IMR-90 (cell line): ENCODE data around the gene C10orf67.

Source experiments
- CEBPB ChIP-seq: IDR thresholded peaks from 2 replicates; pipeline ENCODE4 v1.6.1; 2012; ENCODE audit warnings: low read depth, low read length, improper control_type of control experiment
- CHD1 ChIP-seq: IDR thresholded peaks from 2 replicates; pipeline ENCODE4 v1.6.1; 2012; ENCODE audit warnings: low read depth, low read length, improper control_type of control experiment
- ELK1 ChIP-seq: fragments of 150-350 bp; IDR thresholded peaks from 2 replicates; pipeline ENCODE4 v1.6.1; 2016; ENCODE audit warnings: low read depth, mild to moderate bottlenecking, low read length, moderate library complexity, borderline replicate concordance
- FOS ChIP-seq: fragments of 150-350 bp; IDR thresholded peaks from 2 replicates; pipeline ENCODE4 v1.6.1; 2016; ENCODE audit warnings: low read depth, low read length
- MAFK ChIP-seq: IDR thresholded peaks from 2 replicates; pipeline ENCODE4 v1.6.1; 2012; ENCODE audit warnings: low read depth, low read length, improper control_type of control experiment
- MAZ ChIP-seq: IDR thresholded peaks from 2 replicates; pipeline ENCODE4 v1.6.1; 2012; ENCODE audit warnings: low read depth, mild to moderate bottlenecking, low read length, improper control_type of control experiment, moderate library complexity, borderline replicate concordance
- MXI1 ChIP-seq: IDR thresholded peaks from 2 replicates; pipeline ENCODE4 v1.6.1; 2012; ENCODE audit warnings: low read depth, mild to moderate bottlenecking, low read length, moderate library complexity, borderline replicate concordance
- POLR2A ChIP-seq: IDR thresholded peaks from 2 replicates; pipeline ENCODE4 v1.6.1; 2012; ENCODE audit warnings: mild to moderate bottlenecking, low read depth, low read length
- RAD21 ChIP-seq: IDR thresholded peaks from 2 replicates; pipeline ENCODE4 v1.6.1; 2012; ENCODE audit warnings: low read length, improper control_type of control experiment
- RCOR1 ChIP-seq: IDR thresholded peaks from 2 replicates; pipeline ENCODE4 v1.6.1; 2012; ENCODE audit warnings: mild to moderate bottlenecking, low read length, improper control_type of control experiment; ENCODE audit not compliant: insufficient replicate concordance
- RFX5 ChIP-seq: IDR thresholded peaks from 2 replicates; pipeline ENCODE4 v1.8.0; 2012; ENCODE audit warnings: low read depth, mild to moderate bottlenecking, low read length, moderate library complexity
- SMC3 ChIP-seq: fragments of 150-350 bp; IDR thresholded peaks from 2 replicates; pipeline ENCODE4 v1.6.1; 2016; ENCODE audit warnings: low read depth, mild to moderate bottlenecking, antibody characterized with exemption, low read length, moderate library complexity
- USF2 ChIP-seq: fragments of 150-350 bp; IDR thresholded peaks from 2 replicates; pipeline ENCODE4 v1.6.1; 2017; ENCODE audit warnings: mild to moderate bottlenecking, antibody characterized with exemption, low read length, low read depth
- TF ChIP-seq, protein P1 (sequence below): conservative IDR thresholded peaks from 2 replicates; pipeline ENCODE4 v1.5.1; 2012; ENCODE audit warnings: mild to moderate bottlenecking, low read depth, low read length, improper control_type of control experiment

GRCh38 chr10:23371073-23371472, 26.5 kb upstream of the C10orf67 start:
- TF ChIP-seq, protein P1, sequence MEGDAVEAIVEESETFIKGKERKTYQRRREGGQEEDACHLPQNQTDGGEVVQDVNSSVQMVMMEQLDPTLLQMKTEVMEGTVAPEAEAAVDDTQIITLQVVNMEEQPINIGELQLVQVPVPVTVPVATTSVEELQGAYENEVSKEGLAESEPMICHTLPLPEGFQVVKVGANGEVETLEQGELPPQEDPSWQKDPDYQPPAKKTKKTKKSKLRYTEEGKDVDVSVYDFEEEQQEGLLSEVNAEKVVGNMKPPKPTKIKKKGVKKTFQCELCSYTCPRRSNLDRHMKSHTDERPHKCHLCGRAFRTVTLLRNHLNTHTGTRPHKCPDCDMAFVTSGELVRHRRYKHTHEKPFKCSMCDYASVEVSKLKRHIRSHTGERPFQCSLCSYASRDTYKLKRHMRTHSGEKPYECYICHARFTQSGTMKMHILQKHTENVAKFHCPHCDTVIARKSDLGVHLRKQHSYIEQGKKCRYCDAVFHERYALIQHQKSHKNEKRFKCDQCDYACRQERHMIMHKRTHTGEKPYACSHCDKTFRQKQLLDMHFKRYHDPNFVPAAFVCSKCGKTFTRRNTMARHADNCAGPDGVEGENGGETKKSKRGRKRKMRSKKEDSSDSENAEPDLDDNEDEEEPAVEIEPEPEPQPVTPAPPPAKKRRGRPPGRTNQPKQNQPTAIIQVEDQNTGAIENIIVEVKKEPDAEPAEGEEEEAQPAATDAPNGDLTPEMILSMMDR, result no peak
- TF ChIP-seq RAD21 (no peak), POLR2A (no peak), CHD1 (no peak), MXI1 (no peak), FOS (no peak), SMC3 (no peak), USF2 (no peak), MAZ (no peak), RFX5 (no peak), RCOR1 (no peak), MAFK (no peak), ELK1 (no peak), CEBPB (no peak)
